H1 (cell line): Measurements from ENCODE around the gene HDAC7. TPM values are rescaled to one million over a fixed set of nuclear protein-coding genes. Genes with fewer than 3 reads are reported as not detected.

Source experiments
- CTCF ChIA-PET: fragments of 300-600 bp; sonication (Branson Sonifier 250); formaldehyde crosslinking; loops from one replicate; lab custom pipeline; 2021; ENCODE audit not compliant: partially characterized antibody; lab: Charles Lee
- POLR2A ChIA-PET: fragments of 300-600 bp; sonication (Branson Sonifier 250); formaldehyde crosslinking; loops from one replicate; lab custom pipeline; 2021; ENCODE audit warnings: inconsistent platforms; ENCODE audit not compliant: partially characterized antibody; lab: Charles Lee
- DNase-seq, 2 experiments: peaks; one replicate each; pipeline versions ENCODE4 v3.0.0 to v3.0.0-alpha.2; 2010 to 2022; ENCODE audit warnings: low spot score in 2 of 2, low read depth in 1 of 2, mixed read lengths in 1 of 2
- FAIRE-seq: peaks from 2 replicates; lab custom pipeline; 2011; peaks lifted over from hg19 to GRCh38; lab: Jason Lieb, UNC
- H2AFZ ChIP-seq: 2 replicates; pipeline ENCODE4 v1.8.1; 2012; ENCODE audit warnings: low read length, inconsistent platforms
- H2AK5ac ChIP-seq: 2 replicates; pipeline ENCODE4 v1.6.1; 2013; ENCODE audit warnings: low read depth, low read length
- H2BK120ac ChIP-seq: replicated peaks from 2 replicates; pipeline ENCODE3; 2013; ENCODE audit warnings: low read depth, low read length, inconsistent platforms
- H2BK12ac ChIP-seq: 2 replicates; pipeline ENCODE4 v1.6.1; 2013; ENCODE audit warnings: low read depth, low read length
- H2BK15ac ChIP-seq: 2 replicates; pipeline ENCODE4 v1.6.1; 2013; ENCODE audit warnings: low read length
- H2BK20ac ChIP-seq: 2 replicates; pipeline ENCODE4 v1.6.1; 2013; ENCODE audit warnings: low read length
- H2BK5ac ChIP-seq: 2 replicates; pipeline ENCODE4 v1.6.1; 2013; ENCODE audit warnings: low read depth, low read length
- H3K14ac ChIP-seq: 2 replicates; pipeline ENCODE4 v1.6.1; 2013; ENCODE audit warnings: inconsistent platforms; ENCODE audit not compliant: insufficient read length
- H3K18ac ChIP-seq: 2 replicates; pipeline ENCODE4 v1.6.1; 2013; ENCODE audit warnings: low read length; ENCODE audit errors: extremely low read depth
- H3K23ac ChIP-seq: 2 replicates; pipeline ENCODE4 v1.6.1; 2013; ENCODE audit warnings: inconsistent platforms; ENCODE audit not compliant: insufficient read length
- H3K23me2 ChIP-seq: 2 replicates; pipeline ENCODE4 v1.6.1; 2013; ENCODE audit warnings: low read depth, low read length
- H3K27ac ChIP-seq: 2 replicates; pipeline ENCODE4 v1.6.1; 2011; ENCODE audit warnings: low read depth, low read length, inconsistent platforms
- H3K27me3 ChIP-seq, 4 experiments: replicated peaks in 1 of 4; 1 replicate in 1 of 4; 2 replicates in 3 of 4; pipeline versions ENCODE4 v1.6.1 to v1.8.1; 2011 to 2013; ENCODE audit warnings: low read length in 3 of 4, mild to moderate bottlenecking in 3 of 4, inconsistent platforms in 2 of 4, mixed read lengths in 2 of 4, moderate library complexity in 1 of 4; ENCODE audit not compliant: control insufficient read depth in 3 of 4, insufficient read depth in 3 of 4; ENCODE audit errors: extremely low read depth in 1 of 4
- H3K36me3 ChIP-seq, 4 experiments: 2 replicates each; pipeline versions ENCODE4 v1.6.1 to v1.8.1; 2011 to 2013; ENCODE audit warnings: mild to moderate bottlenecking in 4 of 4, low read length in 3 of 4, moderate library complexity in 2 of 4, control low read depth in 1 of 4, inconsistent platforms in 1 of 4; ENCODE audit not compliant: insufficient read depth in 4 of 4, control insufficient read depth in 2 of 4
- H3K4ac ChIP-seq: replicated peaks from 2 replicates; pipeline ENCODE3; 2013; ENCODE audit warnings: low read length, low read depth, mixed read lengths, inconsistent platforms; ENCODE audit not compliant: insufficient read length
- H3K4me1 ChIP-seq, 4 experiments: replicated peaks in 1 of 4; 1 replicate in 1 of 4; 2 replicates in 3 of 4; pipeline versions ENCODE4 v1.6.1 to v1.8.1; 2011 to 2013; ENCODE audit warnings: low read length in 3 of 4, inconsistent platforms in 2 of 4, mixed read lengths in 1 of 4; ENCODE audit not compliant: insufficient read depth in 4 of 4, control insufficient read depth in 3 of 4
- H3K4me2 ChIP-seq, 2 experiments: 2 replicates each; pipeline versions ENCODE4 v1.6.1 to v1.8.1; 2011 to 2013; ENCODE audit warnings: low read depth in 2 of 2, low read length in 2 of 2, control low read depth in 1 of 2, inconsistent platforms in 1 of 2, mild to moderate bottlenecking in 1 of 2; ENCODE audit not compliant: insufficient read depth in 1 of 2
- H3K4me3 ChIP-seq, 4 experiments: fragments of 200-600, 300-600 bp in 1 of 4; sonication (generic), shearing (Covaris generic), sonication (Bioruptor Twin) in 1 of 4; 2 replicates each; pipeline versions ENCODE4 v1.5.1 to v1.8.1; 2011 to 2016; ENCODE audit warnings: low read length in 4 of 4, low read depth in 3 of 4, control low read depth in 2 of 4, inconsistent platforms in 2 of 4, mild to moderate bottlenecking in 2 of 4, mixed read lengths in 1 of 4, moderate library complexity in 1 of 4; ENCODE audit not compliant: insufficient read depth in 2 of 4; ENCODE audit errors: extremely low read depth in 1 of 4
- H3K56ac ChIP-seq: replicated peaks from 2 replicates; pipeline ENCODE3; 2013; ENCODE audit warnings: low read depth, mild to moderate bottlenecking, mixed read lengths, low read length, inconsistent platforms; ENCODE audit not compliant: insufficient read length
- H3K79me1 ChIP-seq: 2 replicates; pipeline ENCODE4 v1.6.1; 2013; ENCODE audit warnings: low read depth, low read length, control low read depth
- H3K79me2 ChIP-seq, 2 experiments: 2 replicates each; pipeline versions ENCODE4 v1.6.1 to v1.8.1; 2012 to 2013; ENCODE audit warnings: low read length in 2 of 2, mild to moderate bottlenecking in 2 of 2, inconsistent platforms in 1 of 2; ENCODE audit not compliant: insufficient read depth in 2 of 2, control insufficient read depth in 1 of 2
- H3K9ac ChIP-seq, 4 experiments: replicated peaks in 1 of 4; 1 replicate in 1 of 4; 2 replicates in 3 of 4; pipeline versions ENCODE4 v1.6.1 to v1.8.1; 2011 to 2013; ENCODE audit warnings: low read depth in 3 of 4, low read length in 3 of 4, control low read depth in 2 of 4, mild to moderate bottlenecking in 2 of 4, moderate library complexity in 2 of 4, inconsistent platforms in 1 of 4; ENCODE audit errors: extremely low read depth in 1 of 4
- H3K9me3 ChIP-seq, 2 experiments: 2 replicates each; pipeline versions ENCODE4 v1.6.1 to v1.8.1; 2012 to 2013; ENCODE audit warnings: mild to moderate bottlenecking in 2 of 2, moderate library complexity in 2 of 2, control low read depth in 1 of 2, inconsistent platforms in 1 of 2, low read depth in 1 of 2, low read length in 1 of 2, mixed read lengths in 1 of 2; ENCODE audit not compliant: insufficient read depth in 2 of 2
- H4K20me1 ChIP-seq, 2 experiments: replicated peaks in 1 of 2; 2 replicates each; pipeline versions ENCODE3 to v1.8.1; 2011 to 2013; ENCODE audit warnings: inconsistent platforms in 2 of 2, low read length in 2 of 2, mild to moderate bottlenecking in 1 of 2; ENCODE audit not compliant: insufficient read depth in 2 of 2, control insufficient read depth in 1 of 2
- H4K5ac ChIP-seq: 2 replicates; pipeline ENCODE4 v1.6.1; 2013; ENCODE audit warnings: low read length, low read depth, mixed read lengths, inconsistent platforms; ENCODE audit not compliant: insufficient read length
- H4K8ac ChIP-seq: 2 replicates; pipeline ENCODE4 v1.8.0; 2013; ENCODE audit warnings: mild to moderate bottlenecking, moderate library complexity, low read length, inconsistent platforms; ENCODE audit not compliant: insufficient read depth; ENCODE audit errors: extremely low read depth
- H4K91ac ChIP-seq: replicated peaks from 2 replicates; pipeline ENCODE3; 2013; ENCODE audit warnings: low read length, mixed read lengths, inconsistent platforms; ENCODE audit not compliant: insufficient read length
- POLR2A ChIP-seq, 2 experiments: IDR thresholded peaks; 1 replicate in 1 of 2; 2 replicates in 1 of 2; pipeline ENCODE4 v1.6.1; 2011; ENCODE audit warnings: low read depth in 2 of 2, low read length in 2 of 2, mild to moderate bottlenecking in 2 of 2; ENCODE audit errors: control extremely low read depth in 1 of 2
- WGBS, 2 experiments: shearing (Covaris generic) in 1 of 2; methylation state at CpG; one replicate each; pipeline versions ENCODE4 v1.1.6 to v1.1.7; 2013 to 2015; ENCODE audit warnings: low lambda C conversion rate in 2 of 2, mixed read lengths in 2 of 2, inconsistent platforms in 1 of 2, low coverage in 1 of 2, missing lambda C conversion rate in 1 of 2; ENCODE audit not compliant: insufficient replicate concordance in 2 of 2, insufficient coverage in 1 of 2, insufficient read length in 1 of 2; ENCODE audit errors: extremely low coverage in 1 of 2, missing lambda C conversion rate in 1 of 2; 5-methylcytosine and 5-hydroxymethylcytosine counted together
- polyA plus RNA-seq, 7 experiments: library from polyadenylated mRNA; depleted of rRNA in 3 of 7; stranded (reverse) in 5 of 7; unstranded in 2 of 7; fragments of >200 nt in 5 of 7; fragments of 200-250 nt in 2 of 7; gene quantifications; 1 replicate in 5 of 7; 2 replicates in 1 of 7; 4 replicates in 1 of 7; pipeline versions ENCODE4 v1.2.1 to v1.2.3, GENCODE V29; 2011 to 2013; ENCODE audit warnings: missing spikeins in 2 of 7, mixed read lengths in 2 of 7
- total RNA-seq: library from RNA; stranded (reverse); fragmentation: NEBNext Ultra II Directional; extraction: Animal tissue kit (Norgen Biotek cat#: 25700); gene quantifications from 2 replicates; pipeline ENCODE4 v1.2.1, GENCODE V29; 2021
- TF ChIP-seq, protein P1 (sequence below): IDR thresholded peaks from 2 replicates; pipeline ENCODE4 v1.6.1; 2012; ENCODE audit warnings: inconsistent platforms

HDAC7 gene
- total and polyA plus RNA-seq, 2 of the 8 experiments (the other 6 are each of a cell fraction or from before 2014, with no cell fraction given): 25.5 to 84.9 TPM

DNA sequence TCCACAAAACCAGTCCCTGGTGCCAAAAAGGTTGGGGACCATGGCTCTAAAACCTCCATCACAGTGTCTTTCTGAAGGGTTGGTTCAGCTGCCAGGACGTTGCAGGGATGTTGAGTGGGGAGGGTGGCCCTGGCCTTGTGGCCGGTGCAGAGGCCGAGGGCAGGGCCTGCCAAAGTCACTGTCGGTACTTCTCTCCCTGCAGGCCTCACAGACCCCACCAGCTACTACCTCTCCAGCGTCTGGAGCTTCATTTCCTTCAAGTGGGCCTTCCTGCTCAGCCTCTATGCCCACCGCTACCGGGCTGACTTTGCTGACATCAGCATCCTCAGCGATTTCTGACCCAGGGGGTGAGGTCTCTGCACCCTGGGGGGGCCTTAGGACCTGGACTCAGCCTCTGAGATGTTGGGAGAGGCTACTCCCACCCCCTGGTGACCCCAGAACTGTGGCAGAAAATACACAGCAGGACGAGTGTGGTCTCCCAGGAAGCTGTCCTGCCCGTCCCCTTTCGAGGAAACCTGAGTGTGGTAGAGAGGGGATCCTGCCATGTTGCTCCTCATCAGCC lies 39.7 kb downstream of the HDAC7 start:
- ChIA-PET POLR2A (interaction anchor here (0.7 to 5.0 kb wide), 25 partner anchors 10 to 156 kb away, joined by 3 to 62 read pairs (median 4); partner anchors contain the start of genes RAPGEF3 and RPAP3), CTCF (interaction anchor here (0.7 to 58.8 kb wide), 17 partner anchors 9 to 327 kb away, joined by 3 to 2442 read pairs (median 4); partner anchors contain the start of genes ENDOU, RAPGEF3 and RPAP3)
- H2BK12ac ChIP-seq: no peak overlapping the region
- WGBS, 2 experiments: 61% methylated on average over 11 of the region's 11 CpGs; no CpG with 5 or more reads in 1 of the 2 experiments
- H4K8ac ChIP-seq: no peak overlapping the region
- no peak overlapping the region for H3K56ac ChIP-seq
- H3K27ac ChIP-seq: no peak overlapping the region
- no peak overlapping the region for H2AFZ ChIP-seq
- no peak overlapping the region for H3K9ac ChIP-seq
- H3K18ac ChIP-seq: no peak overlapping the region
- H4K20me1 ChIP-seq: peaks cover 0 to 17% of the 10 kb centered on the region in 2 experiments
- H3K4me2 ChIP-seq: peak overlapping the region; percentile 14 to 72
- H2BK5ac ChIP-seq: no peak overlapping the region
- H3K36me3 ChIP-seq: peaks cover 2 to 7% (median 4%) of the 10 kb centered on the region in 4 experiments; a peak in 6 of 8 replicates
- no peak for FAIRE-seq
- H3K4ac ChIP-seq: no peak overlapping the region
- no peak overlapping the region for H4K5ac ChIP-seq
- DNase-seq: no peak
- no peak overlapping the region for H2BK20ac ChIP-seq
- no peak overlapping the region for H2BK120ac ChIP-seq
- no peak overlapping the region for H3K14ac ChIP-seq
- no peaks in the 10 kb centered on the region for H3K9me3 ChIP-seq
- TF ChIP-seq, protein P1, sequence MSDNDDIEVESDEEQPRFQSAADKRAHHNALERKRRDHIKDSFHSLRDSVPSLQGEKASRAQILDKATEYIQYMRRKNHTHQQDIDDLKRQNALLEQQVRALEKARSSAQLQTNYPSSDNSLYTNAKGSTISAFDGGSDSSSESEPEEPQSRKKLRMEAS: no peak
- peak in 1 of 2 experiments; percentile 14; a peak in 1 of 3 replicates for TF ChIP-seq POLR2A (IDR thresholded peaks at IDR 0.05; ENCODE audit: control extremely low read depth in 1 of 2, low read depth in 2 of 2, low read length in 2 of 2)
- H2BK15ac ChIP-seq: no peak overlapping the region
- no peak overlapping the region for H3K23ac ChIP-seq
- H2AK5ac ChIP-seq: no peak overlapping the region
- H3K23me2 ChIP-seq: peaks cover 2% of the 10 kb centered on the region; the same call in 1 of the 2 replicates
- H3K79me2 ChIP-seq: no peaks in the 10 kb centered on the region
- H3K27me3 ChIP-seq: peaks cover 0 to 5% (median 3%) of the 10 kb centered on the region in 4 experiments; a peak in 2 of 7 replicates
- peaks cover 0 to 18% (median 11%) of the 10 kb centered on the region in 4 experiments; a peak in 5 of 7 replicates for H3K4me1 ChIP-seq
- H3K79me1 ChIP-seq: no peaks in the 10 kb centered on the region
- no peak overlapping the region for H4K91ac ChIP-seq
- H3K4me3 ChIP-seq: peak overlapping the region in 3 of 4 experiments; percentile 8 to 42 (median 14); a peak in 2 of 8 replicates
